ENCODE data around the gene CNOT10.
"Not testable (repeated sequence)": the region's sequence is repeated elsewhere in the genome, so short reads cannot be mapped to it uniquely, and the experiment has no call there.

The CNOT10 gene

DNA sequence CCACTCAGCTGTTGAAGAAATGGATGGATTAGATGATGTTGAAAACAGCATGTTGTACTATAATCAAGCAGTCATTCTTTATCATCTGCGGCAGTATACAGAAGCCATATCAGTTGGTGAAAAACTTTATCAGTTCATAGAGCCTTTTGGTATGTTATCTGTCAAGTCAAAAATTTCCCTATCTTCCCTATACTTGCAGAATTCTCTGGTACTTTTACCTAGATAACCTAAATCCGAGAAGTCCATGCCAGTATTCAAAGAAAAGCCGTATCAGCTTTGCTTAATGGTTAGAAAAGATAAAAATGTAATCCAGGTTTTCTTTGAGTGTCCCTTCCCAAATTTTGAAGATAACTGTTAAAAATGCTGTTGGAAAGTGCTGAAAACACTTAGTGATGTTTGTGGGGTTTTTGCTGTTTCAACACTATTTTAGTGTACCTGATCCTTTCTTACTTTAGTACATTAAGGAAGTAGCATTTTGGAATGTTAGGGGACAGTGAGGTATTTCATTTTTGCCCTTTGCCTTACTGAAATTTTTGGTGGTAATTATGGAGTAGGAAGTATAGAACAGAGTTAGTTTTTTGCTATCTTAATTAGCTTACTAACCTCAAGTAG is 23.8 kb downstream of the CNOT10 start:
- Histone ChIP-seq H3K27ac (ENCODE audit: low read depth, low read length) (no peak overlapping the region), H3K9me3 (ENCODE audit: control insufficient read depth in 1 of 2, low read length in 2 of 2) (no peaks in the 10 kb centered on the region), H3K4me3 (ENCODE audit: low read depth in 1 of 2, low read length in 2 of 2) (no peak overlapping the region), H3K27me3 (ENCODE audit: control insufficient read depth in 1 of 2, insufficient read depth in 2 of 2, low read length in 2 of 2) (no peaks in the 10 kb centered on the region), H3K4me1 (ENCODE audit: control insufficient read depth in 1 of 2, insufficient read depth in 2 of 2, low read length in 2 of 2) (peaks cover 0 to 14% of the 10 kb centered on the region in 2 donors), H3K9ac (ENCODE audit: low read depth in 1 of 2, low read length in 2 of 2) (no peak overlapping the region), H3K36me3 (ENCODE audit: control insufficient read depth in 1 of 2, insufficient read depth in 2 of 2, low read length in 2 of 2) (peaks cover 11 to 36% of the 10 kb centered on the region in 2 donors)

DNA sequence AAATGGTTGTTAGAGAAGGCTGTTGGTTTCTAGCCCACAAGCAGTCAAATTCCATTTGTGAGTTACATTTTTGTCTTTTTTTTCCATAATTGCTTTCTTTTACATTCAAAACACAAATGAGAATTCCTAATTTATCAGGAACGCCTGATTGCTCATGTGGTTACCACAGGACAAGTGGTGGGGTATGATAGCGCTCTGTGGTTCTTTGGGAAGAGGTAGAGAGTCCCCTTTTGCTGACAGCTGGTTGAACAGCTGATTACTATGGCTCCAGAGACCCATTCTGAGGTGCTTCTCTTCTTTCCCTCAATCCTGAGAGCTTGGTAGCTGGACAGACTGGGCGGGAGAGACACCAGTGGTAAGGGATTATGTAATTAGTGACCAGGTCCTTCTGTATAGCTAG is 24.4 kb downstream of the CNOT10 start:
- Histone ChIP-seq H3K4me1 (ENCODE audit: control insufficient read depth in 1 of 2, insufficient read depth in 2 of 2, low read length in 2 of 2) (peaks cover 0 to 14% of the 10 kb centered on the region in 2 donors), H3K27ac (ENCODE audit: low read depth, low read length) (no peak overlapping the region), H3K36me3 (ENCODE audit: control insufficient read depth in 1 of 2, insufficient read depth in 2 of 2, low read length in 2 of 2) (peaks cover 11 to 36% of the 10 kb centered on the region in 2 donors), H3K27me3 (ENCODE audit: control insufficient read depth in 1 of 2, insufficient read depth in 2 of 2, low read length in 2 of 2) (no peaks in the 10 kb centered on the region), H3K9ac (ENCODE audit: low read depth in 1 of 2, low read length in 2 of 2) (no peak overlapping the region), H3K9me3 (ENCODE audit: control insufficient read depth in 1 of 2, low read length in 2 of 2) (no peaks in the 10 kb centered on the region), H3K4me3 (ENCODE audit: low read depth in 1 of 2, low read length in 2 of 2) (no peak overlapping the region)

DNA sequence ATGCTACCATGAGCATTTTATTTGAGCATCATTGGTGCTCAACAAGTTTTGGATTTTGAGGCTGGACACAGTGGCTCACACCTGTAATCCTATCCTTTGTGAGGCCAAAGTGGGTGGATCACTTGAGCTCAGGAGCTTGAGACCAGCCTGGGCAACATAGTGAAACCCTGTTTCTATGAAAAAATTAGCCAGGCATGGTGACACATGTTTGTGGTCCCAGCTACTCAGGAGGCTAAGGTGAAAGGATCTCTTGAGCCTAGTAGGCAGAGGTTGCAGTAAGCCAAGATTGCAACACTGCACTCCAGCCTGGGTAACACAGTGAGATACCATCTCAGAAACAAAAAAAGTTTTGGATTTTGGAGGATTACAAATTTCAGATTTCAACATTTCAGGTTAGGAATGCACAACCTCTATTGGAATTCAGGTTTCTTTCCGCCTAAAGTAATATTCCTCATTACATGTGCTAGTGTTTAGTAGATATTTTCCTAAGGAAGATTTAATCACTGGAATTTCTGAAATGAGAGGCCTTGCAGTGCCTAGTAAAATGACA is 27.6 kb downstream of the CNOT10 start:
- H3K9ac ChIP-seq (ENCODE audit: low read depth in 1 of 2, low read length in 2 of 2): no peak overlapping the region
- no peaks in the 10 kb centered on the region for H3K9me3 ChIP-seq (ENCODE audit: control insufficient read depth in 1 of 2, low read length in 2 of 2)
- H3K4me3 ChIP-seq (ENCODE audit: low read depth in 1 of 2, low read length in 2 of 2): no peak overlapping the region
- H3K27me3 ChIP-seq (ENCODE audit: control insufficient read depth in 1 of 2, insufficient read depth in 2 of 2, low read length in 2 of 2): no peaks in the 10 kb centered on the region
- no peak overlapping the region for H3K27ac ChIP-seq (ENCODE audit: low read depth, low read length)
- H3K4me1 ChIP-seq (ENCODE audit: control insufficient read depth in 1 of 2, insufficient read depth in 2 of 2, low read length in 2 of 2): no peaks in the 10 kb centered on the region
- peaks cover 13 to 53% of the 10 kb centered on the region in 2 donors for H3K36me3 ChIP-seq (ENCODE audit: control insufficient read depth in 1 of 2, insufficient read depth in 2 of 2, low read length in 2 of 2)

DNA sequence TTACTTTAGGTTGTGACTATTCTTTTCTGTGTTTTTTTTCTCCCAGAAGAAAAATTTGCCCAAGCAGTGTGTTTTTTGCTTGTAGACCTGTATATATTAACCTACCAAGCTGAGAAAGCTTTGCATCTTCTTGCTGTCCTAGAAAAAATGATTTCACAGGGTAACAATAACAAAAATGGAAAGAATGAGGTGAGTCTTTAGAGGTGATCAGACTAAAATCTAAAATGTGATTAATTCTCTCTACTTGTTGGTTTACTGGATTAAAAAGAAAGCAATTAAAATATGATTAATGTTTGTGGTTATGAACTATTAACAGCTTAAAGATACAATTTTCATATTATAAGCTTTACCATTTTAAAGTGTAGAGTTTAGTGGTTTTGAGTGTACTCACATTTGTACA is 28.2 kb downstream of the CNOT10 start:
- H3K4me3 ChIP-seq (ENCODE audit: low read depth in 1 of 2, low read length in 2 of 2): no peak overlapping the region
- H3K4me1 ChIP-seq (ENCODE audit: control insufficient read depth in 1 of 2, insufficient read depth in 2 of 2, low read length in 2 of 2): no peaks in the 10 kb centered on the region
- H3K9ac ChIP-seq (ENCODE audit: low read depth in 1 of 2, low read length in 2 of 2): no peak overlapping the region
- no peaks in the 10 kb centered on the region for H3K9me3 ChIP-seq (ENCODE audit: control insufficient read depth in 1 of 2, low read length in 2 of 2)
- no peaks in the 10 kb centered on the region for H3K27me3 ChIP-seq (ENCODE audit: control insufficient read depth in 1 of 2, insufficient read depth in 2 of 2, low read length in 2 of 2)
- no peak overlapping the region for H3K27ac ChIP-seq (ENCODE audit: low read depth, low read length)
- peaks cover 13 to 54% of the 10 kb centered on the region in 2 donors for H3K36me3 ChIP-seq (ENCODE audit: control insufficient read depth in 1 of 2, insufficient read depth in 2 of 2, low read length in 2 of 2)

DNA sequence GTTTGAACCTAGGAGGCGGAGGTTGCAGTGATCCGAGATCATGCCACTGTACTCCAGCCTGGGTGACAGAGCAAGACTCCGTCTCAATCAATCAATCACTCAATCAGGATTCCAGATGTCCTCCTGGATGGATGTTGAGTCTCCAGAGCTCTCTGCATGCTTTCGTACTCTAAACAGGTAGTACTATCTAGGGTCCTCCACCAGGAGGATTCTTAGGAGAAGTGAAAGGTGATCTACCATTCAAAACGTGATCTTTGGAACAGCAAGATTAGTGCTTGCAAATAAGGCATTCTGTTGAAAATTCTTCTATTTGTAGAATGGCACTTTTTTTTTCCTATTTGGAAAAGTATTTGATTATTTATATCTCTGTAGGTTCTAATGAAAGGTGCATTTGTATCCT is 34.3 kb downstream of the CNOT10 start:
- Histone ChIP-seq H3K9ac (ENCODE audit: low read depth in 1 of 2, low read length in 2 of 2) (no peak overlapping the region), H3K36me3 (ENCODE audit: control insufficient read depth in 1 of 2, insufficient read depth in 2 of 2, low read length in 2 of 2) (peaks cover 8 to 25% of the 10 kb centered on the region in 2 donors), H3K9me3 (ENCODE audit: control insufficient read depth in 1 of 2, low read length in 2 of 2) (no peaks in the 10 kb centered on the region), H3K27me3 (ENCODE audit: control insufficient read depth in 1 of 2, insufficient read depth in 2 of 2, low read length in 2 of 2) (no peaks in the 10 kb centered on the region), H3K4me3 (ENCODE audit: low read depth in 1 of 2, low read length in 2 of 2) (no peak overlapping the region), H3K4me1 (ENCODE audit: control insufficient read depth in 1 of 2, insufficient read depth in 2 of 2, low read length in 2 of 2) (no peaks in the 10 kb centered on the region), H3K27ac (ENCODE audit: low read depth, low read length) (no peak overlapping the region)

DNA sequence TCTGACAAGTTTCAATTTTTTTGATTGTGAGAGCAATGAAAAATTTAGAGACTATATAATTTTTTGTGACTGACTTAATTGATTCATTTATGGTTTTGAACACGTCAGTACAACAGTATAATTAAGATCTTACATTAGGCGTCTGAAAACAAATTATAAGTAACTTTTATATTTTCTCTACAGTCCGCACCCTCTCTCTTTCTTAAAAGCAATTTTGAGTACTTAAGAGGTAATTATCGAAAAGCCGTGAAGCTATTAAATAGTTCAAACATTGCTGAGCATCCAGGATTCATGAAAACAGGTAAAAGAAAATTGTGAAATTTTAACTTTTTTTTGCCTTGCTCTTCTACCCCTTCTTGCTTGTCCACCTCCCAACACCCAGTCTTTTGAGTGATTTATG is 34.9 kb downstream of the CNOT10 start:
- Histone ChIP-seq H3K36me3 (ENCODE audit: control insufficient read depth in 1 of 2, insufficient read depth in 2 of 2, low read length in 2 of 2) (peaks cover 8 to 24% of the 10 kb centered on the region in 2 donors), H3K27me3 (ENCODE audit: control insufficient read depth in 1 of 2, insufficient read depth in 2 of 2, low read length in 2 of 2) (no peaks in the 10 kb centered on the region), H3K27ac (ENCODE audit: low read depth, low read length) (no peak overlapping the region)

DNA sequence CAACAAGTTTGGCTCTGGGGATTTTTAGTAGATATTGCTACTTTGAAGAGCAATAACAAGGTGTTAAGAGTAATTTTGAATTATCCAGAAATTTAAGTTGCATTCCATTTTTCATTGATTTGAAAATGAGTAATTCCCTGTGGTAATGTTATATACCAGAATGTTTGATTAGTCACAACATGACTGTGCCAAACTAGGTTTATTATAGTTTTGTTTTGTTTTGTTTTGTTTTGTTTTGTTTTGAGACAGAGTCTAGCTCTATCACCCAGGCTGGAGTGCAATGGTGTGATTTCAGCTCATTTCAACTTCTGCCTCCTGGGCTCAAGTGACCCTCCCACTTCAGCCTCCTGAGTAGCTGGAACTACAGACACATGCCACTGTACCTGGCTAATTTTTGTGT is 40.7 kb downstream of the CNOT10 start:
- no peaks in the 10 kb centered on the region for H3K9me3 ChIP-seq (ENCODE audit: control insufficient read depth in 1 of 2, low read length in 2 of 2)
- peaks cover 6 to 34% of the 10 kb centered on the region in 2 donors for H3K36me3 ChIP-seq (ENCODE audit: control insufficient read depth in 1 of 2, insufficient read depth in 2 of 2, low read length in 2 of 2)
- H3K27ac ChIP-seq (ENCODE audit: low read depth, low read length): no peak overlapping the region

More for the DNA sequence above, 34.9 kb downstream of the CNOT10 start:
- no peaks in the 10 kb centered on the region for H3K9me3 ChIP-seq (ENCODE audit: control insufficient read depth in 1 of 2, low read length in 2 of 2)
- H3K4me1 ChIP-seq (ENCODE audit: control insufficient read depth in 1 of 2, insufficient read depth in 2 of 2, low read length in 2 of 2): no peaks in the 10 kb centered on the region
- H3K9ac ChIP-seq (ENCODE audit: low read depth in 1 of 2, low read length in 2 of 2): no peak overlapping the region
- H3K4me3 ChIP-seq (ENCODE audit: low read depth in 1 of 2, low read length in 2 of 2): no peak overlapping the region

DNA sequence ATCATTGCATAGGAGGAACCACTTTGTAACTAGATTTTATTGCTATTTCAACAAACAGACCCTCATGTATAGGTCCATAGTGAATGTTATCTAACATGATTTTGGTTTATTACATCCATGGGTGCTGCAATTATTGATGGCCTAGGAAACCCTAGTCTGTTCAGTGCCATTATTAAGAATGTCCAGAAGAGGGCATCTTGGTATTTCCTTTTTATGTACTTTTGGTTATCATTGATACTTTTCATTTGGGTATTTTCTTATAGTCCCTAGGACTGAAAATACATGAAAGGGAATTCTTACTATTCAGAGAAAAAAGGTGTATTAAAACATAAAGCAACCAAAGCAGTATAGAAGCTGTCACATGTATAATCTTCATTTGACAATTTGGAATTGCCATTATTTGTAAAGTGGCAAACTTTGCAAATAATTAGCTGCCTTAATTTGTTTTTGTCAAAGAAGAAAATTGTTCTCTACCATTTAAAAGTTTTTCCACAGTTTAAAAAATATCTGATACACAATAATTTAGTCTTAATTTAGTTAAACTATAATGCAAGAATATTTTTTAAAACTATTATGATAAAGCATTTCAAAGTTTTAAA is 48.7 kb downstream of the CNOT10 start:
- H3K36me3 ChIP-seq (ENCODE audit: control insufficient read depth in 1 of 2, insufficient read depth in 2 of 2, low read length in 2 of 2): peaks cover 3 to 26% of the 10 kb centered on the region in 2 donors
- no peak overlapping the region for H3K27ac ChIP-seq (ENCODE audit: low read depth, low read length)
- H3K9me3 ChIP-seq (ENCODE audit: control insufficient read depth in 1 of 2, low read length in 2 of 2): no peaks in the 10 kb centered on the region
- H3K4me3 ChIP-seq (ENCODE audit: low read depth in 1 of 2, low read length in 2 of 2): no peak overlapping the region
- H3K9ac ChIP-seq (ENCODE audit: low read depth in 1 of 2, low read length in 2 of 2): no peak overlapping the region
- no peaks in the 10 kb centered on the region for H3K27me3 ChIP-seq (ENCODE audit: control insufficient read depth in 1 of 2, insufficient read depth in 2 of 2, low read length in 2 of 2)
- no peaks in the 10 kb centered on the region for H3K4me1 ChIP-seq (ENCODE audit: control insufficient read depth in 1 of 2, insufficient read depth in 2 of 2, low read length in 2 of 2)

More for the DNA sequence above, 40.7 kb downstream of the CNOT10 start:
- H3K9ac ChIP-seq (ENCODE audit: low read depth in 1 of 2, low read length in 2 of 2): no peak overlapping the region
- H3K4me3 ChIP-seq (ENCODE audit: low read depth in 1 of 2, low read length in 2 of 2): no peak overlapping the region
- no peaks in the 10 kb centered on the region for H3K4me1 ChIP-seq (ENCODE audit: control insufficient read depth in 1 of 2, insufficient read depth in 2 of 2, low read length in 2 of 2)
- H3K27me3 ChIP-seq (ENCODE audit: control insufficient read depth in 1 of 2, insufficient read depth in 2 of 2, low read length in 2 of 2): no peaks in the 10 kb centered on the region

DNA sequence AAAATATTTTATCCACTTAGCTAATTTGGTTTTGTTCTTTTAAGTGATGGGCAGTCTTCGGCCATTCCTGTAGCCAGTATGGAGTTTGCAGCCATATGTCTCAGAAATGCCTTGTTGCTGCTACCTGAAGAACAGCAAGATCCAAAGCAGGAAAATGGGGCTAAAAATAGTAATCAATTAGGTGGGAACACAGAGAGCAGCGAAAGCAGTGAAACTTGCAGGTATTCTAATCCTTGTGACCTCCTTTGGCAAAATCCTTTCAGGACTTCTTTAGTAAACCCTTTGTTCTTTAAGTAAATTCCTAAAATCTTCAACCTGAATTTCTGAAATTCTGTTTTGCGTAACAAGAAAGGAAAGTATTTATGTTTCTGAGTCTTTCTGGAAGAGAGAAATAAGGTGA is 49.8 kb downstream of the CNOT10 start:
- H3K27ac ChIP-seq (ENCODE audit: low read depth, low read length): no peak overlapping the region
- H3K36me3 ChIP-seq (ENCODE audit: control insufficient read depth in 1 of 2, insufficient read depth in 2 of 2, low read length in 2 of 2): peaks cover 3 to 19% of the 10 kb centered on the region in 2 donors
- no peak overlapping the region for H3K9ac ChIP-seq (ENCODE audit: low read depth in 1 of 2, low read length in 2 of 2)
- H3K9me3 ChIP-seq (ENCODE audit: control insufficient read depth in 1 of 2, low read length in 2 of 2): no peaks in the 10 kb centered on the region
- H3K4me3 ChIP-seq (ENCODE audit: low read depth in 1 of 2, low read length in 2 of 2): no peak overlapping the region
- H3K27me3 ChIP-seq (ENCODE audit: control insufficient read depth in 1 of 2, insufficient read depth in 2 of 2, low read length in 2 of 2): no peaks in the 10 kb centered on the region
- H3K4me1 ChIP-seq (ENCODE audit: control insufficient read depth in 1 of 2, insufficient read depth in 2 of 2, low read length in 2 of 2): no peaks in the 10 kb centered on the region

DNA sequence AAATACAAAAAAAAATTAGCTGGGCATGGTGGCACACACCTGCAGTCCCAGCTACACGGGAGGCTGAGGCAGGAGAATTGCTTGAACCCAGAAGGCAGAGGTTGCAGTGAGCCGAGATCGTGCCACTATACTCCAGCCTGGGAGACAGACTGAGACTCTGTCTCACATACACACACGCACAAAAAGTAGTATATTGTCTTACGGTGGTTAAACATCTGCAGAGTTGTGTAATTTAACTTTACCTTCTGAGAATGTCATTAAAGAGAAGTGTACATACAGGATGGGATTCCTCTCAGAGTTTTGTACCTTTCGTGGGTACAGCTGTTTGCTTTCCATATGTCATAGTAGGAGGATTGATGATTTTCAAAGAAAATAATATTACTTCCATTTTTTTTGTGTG is 58.5 kb downstream of the CNOT10 start:
- H3K9me3 ChIP-seq (ENCODE audit: control insufficient read depth in 1 of 2, low read length in 2 of 2); H3K27me3 ChIP-seq (ENCODE audit: control insufficient read depth in 1 of 2, insufficient read depth in 2 of 2, low read length in 2 of 2); H3K27ac ChIP-seq (ENCODE audit: low read depth, low read length); H3K4me1 ChIP-seq (ENCODE audit: control insufficient read depth in 1 of 2, insufficient read depth in 2 of 2, low read length in 2 of 2); H3K9ac ChIP-seq (ENCODE audit: low read depth in 1 of 2, low read length in 2 of 2); H3K4me3 ChIP-seq (ENCODE audit: low read depth in 1 of 2, low read length in 2 of 2): not testable (repeated sequence)
- H3K36me3 ChIP-seq (ENCODE audit: control insufficient read depth in 1 of 2, insufficient read depth in 2 of 2, low read length in 2 of 2): peaks cover 0 to 12% of the 10 kb centered on the region in 2 donors

Measured in duodenal mucosa (tissue), 2 donors.